Mucosa of stomach (tissue), 1 donor: ENCODE results near the gene SLC5A9.
A peak's percentile ranks its signal among the peaks of the same experiment; 100 is the strongest.
"Not testable (repeated sequence)": the region's sequence is repeated elsewhere in the genome, so short reads cannot be mapped to it uniquely, and the experiment has no call there.

Experiments
- H3K27me3 ChIP-seq: one replicate; pipeline ENCODE4 v1.7.0; 2013; ENCODE audit warnings: mild to moderate bottlenecking, low read length; ENCODE audit not compliant: control insufficient read depth, insufficient read depth
- H3K36me3 ChIP-seq: one replicate; pipeline ENCODE4 v1.7.0; 2013; ENCODE audit warnings: low read length; ENCODE audit not compliant: control insufficient read depth, insufficient read depth
- H3K4me1 ChIP-seq: one replicate; pipeline ENCODE4 v1.7.0; 2013; ENCODE audit warnings: mild to moderate bottlenecking, low read length; ENCODE audit not compliant: control insufficient read depth, insufficient read depth
- H3K4me3 ChIP-seq: one replicate; pipeline ENCODE4 v1.7.0; 2013; ENCODE audit warnings: low read length
- H3K9ac ChIP-seq: one replicate; pipeline ENCODE4 v1.7.0; 2013; ENCODE audit warnings: mild to moderate bottlenecking, low read length, moderate library complexity
- H3K9me3 ChIP-seq: one replicate; pipeline ENCODE4 v1.7.0; 2013; ENCODE audit warnings: mild to moderate bottlenecking, low read length, moderate library complexity; ENCODE audit not compliant: control insufficient read depth
- donor health status: Pancreatic carcinoma.

The SLC5A9 gene

DNA sequence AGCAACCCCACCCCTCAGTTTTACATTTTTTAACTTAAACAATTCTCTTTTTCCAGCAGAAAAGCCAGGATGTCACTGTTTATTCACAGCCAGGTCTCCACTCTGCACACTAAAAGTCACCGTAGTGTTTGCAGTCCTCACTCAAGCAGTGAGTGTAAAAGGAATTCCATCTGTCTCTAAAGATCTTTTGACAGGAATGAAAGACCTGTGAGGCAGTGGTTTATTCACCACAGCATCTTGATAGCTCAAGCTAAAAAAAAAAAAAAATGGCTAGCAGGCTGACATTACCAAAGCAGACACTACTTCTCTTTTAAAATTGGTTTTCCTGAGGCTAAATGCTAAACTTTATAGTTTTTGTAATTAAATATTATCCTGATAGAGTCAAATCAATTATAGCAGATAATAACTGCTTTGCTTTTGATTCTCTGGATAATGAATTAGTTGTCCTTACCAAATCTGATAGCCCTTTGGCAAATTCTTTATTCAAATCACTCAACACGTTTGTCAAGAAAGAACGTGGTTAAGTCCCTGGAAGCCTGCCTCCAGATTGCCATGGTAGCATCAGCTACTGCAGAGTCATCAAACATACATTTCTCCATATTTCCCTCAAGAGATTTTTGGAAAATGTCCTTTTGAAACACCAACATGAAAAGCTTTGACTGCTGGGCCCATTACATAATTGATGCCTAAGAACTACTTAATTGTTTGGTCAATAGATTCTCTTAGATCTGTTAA, 22.2 kb upstream of the SLC5A9 start:
- no peaks in the 10 kb centered on the region for H3K36me3 ChIP-seq
- H3K27me3 ChIP-seq: no peaks in the 10 kb centered on the region
- no peak overlapping the region for H3K4me3 ChIP-seq
- no peaks in the 10 kb centered on the region for H3K4me1 ChIP-seq
- no peak overlapping the region for H3K9ac ChIP-seq
- H3K9me3 ChIP-seq: no peaks in the 10 kb centered on the region

DNA sequence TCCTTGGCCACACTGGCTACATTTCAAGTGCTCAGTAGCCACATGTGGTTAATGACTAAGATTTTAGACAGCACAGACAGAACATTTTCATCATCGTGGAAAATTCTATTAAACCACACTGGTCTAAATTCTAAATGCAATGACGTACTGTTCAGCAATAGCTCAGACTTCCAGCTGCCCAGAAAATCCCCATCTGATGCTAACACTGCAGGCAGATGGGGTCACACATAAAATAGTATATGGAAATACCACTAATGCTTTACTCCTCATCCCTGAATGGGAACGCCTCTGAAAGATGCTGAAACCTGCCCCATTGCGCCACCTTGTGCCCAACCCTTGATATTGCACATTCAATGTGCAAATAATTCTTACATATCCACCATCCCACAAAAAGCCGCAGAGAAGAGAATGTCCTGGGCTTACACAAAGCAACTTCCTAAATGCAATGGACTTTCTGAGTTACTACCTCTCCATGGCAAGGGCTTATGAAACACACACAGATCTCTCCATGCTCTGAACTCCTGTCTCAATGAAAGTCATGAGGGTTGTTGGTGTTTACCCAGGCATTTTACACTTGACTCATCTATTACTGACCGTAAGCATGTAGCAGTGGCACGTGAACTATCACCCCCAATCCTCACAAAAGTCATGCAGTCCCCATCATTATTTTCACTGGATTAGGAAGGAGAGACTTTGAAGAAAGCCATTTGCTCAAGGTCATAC, 20.3 kb upstream of the SLC5A9 start:
- Histone ChIP-seq H3K4me1 (no peaks in the 10 kb centered on the region), H3K27me3 (no peaks in the 10 kb centered on the region), H3K9me3 (no peaks in the 10 kb centered on the region), H3K36me3 (no peaks in the 10 kb centered on the region), H3K9ac (peak overlapping the region; percentile 4), H3K4me3 (no peak overlapping the region)

DNA sequence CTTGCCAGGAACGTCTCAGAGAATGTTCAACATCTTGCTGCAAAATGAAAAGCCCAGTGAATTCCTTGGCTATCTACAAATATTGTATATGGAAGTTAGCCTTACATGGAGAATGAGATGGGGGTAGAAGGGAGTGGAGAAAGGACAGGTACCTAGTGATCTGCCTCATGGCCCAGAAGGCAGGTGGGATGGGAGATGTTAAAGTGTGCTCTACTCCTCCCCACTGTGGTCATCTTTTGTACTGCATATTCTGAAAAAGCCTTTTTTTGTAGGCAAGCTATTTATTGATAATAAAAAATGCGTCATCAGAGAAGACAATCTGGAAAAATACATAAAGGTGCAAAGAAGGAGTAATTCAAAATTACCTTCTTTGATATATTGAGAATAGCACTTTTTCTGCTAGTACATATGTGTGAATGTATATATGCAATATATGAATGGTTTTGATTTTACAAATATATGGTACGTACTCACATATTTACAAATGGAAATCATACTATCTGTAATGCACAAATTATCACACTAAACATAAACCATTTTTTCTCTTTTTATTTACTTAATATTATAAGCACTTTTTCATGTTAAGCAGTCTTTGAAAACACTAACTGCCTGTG, 19.1 kb upstream of the SLC5A9 start:
- Histone ChIP-seq H3K4me1 (no peaks in the 10 kb centered on the region), H3K4me3 (no peak overlapping the region), H3K9ac (no peak overlapping the region), H3K36me3 (no peaks in the 10 kb centered on the region), H3K9me3 (no peaks in the 10 kb centered on the region), H3K27me3 (no peaks in the 10 kb centered on the region)

DNA sequence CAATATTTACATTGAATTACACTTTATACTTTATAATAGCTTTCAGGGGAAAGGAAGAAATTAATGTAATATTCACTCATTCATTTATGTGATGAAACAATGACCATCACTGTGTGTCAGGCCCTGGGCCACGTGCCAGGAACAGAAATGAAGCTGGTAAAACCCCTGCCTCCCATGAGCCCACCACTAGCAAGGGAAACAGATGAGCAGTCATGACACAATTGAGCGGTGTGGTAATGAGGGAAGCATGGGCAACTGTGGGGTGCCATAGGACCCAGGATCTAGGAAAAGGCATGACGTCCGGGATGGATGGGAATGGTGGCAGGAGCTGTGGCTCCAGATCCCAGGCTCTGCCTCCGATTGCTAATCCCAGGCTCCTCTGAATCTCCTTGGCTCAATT, 17.0 kb upstream of the SLC5A9 start:
- H3K9me3 ChIP-seq: no peaks in the 10 kb centered on the region
- H3K9ac ChIP-seq: no peak overlapping the region
- no peaks in the 10 kb centered on the region for H3K27me3 ChIP-seq
- no peaks in the 10 kb centered on the region for H3K36me3 ChIP-seq
- H3K4me1 ChIP-seq: no peaks in the 10 kb centered on the region
- H3K4me3 ChIP-seq: no peak overlapping the region

DNA sequence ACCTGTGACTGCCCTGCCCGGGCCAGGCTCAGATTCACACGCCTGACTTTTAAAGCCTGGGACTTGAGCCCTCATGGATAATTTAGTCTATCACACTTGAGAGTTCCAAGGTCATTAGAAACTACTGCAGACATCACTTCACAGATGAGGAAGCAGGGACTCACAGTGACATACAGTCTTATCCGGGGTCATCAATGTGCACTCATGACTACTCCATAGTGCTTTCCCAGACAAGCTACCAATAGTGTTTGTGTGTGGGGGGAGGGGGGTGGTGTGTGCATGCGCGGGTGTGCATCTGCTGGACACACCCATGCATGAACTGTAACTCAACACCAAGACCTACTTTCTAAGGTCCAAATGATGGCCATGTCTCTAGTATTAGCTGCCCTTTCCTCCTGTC, 16.1 kb upstream of the SLC5A9 start:
- Histone ChIP-seq H3K4me1 (no peaks in the 10 kb centered on the region), H3K9me3 (no peaks in the 10 kb centered on the region), H3K9ac (no peak overlapping the region), H3K4me3 (no peak overlapping the region), H3K27me3 (no peaks in the 10 kb centered on the region), H3K36me3 (no peaks in the 10 kb centered on the region)

DNA sequence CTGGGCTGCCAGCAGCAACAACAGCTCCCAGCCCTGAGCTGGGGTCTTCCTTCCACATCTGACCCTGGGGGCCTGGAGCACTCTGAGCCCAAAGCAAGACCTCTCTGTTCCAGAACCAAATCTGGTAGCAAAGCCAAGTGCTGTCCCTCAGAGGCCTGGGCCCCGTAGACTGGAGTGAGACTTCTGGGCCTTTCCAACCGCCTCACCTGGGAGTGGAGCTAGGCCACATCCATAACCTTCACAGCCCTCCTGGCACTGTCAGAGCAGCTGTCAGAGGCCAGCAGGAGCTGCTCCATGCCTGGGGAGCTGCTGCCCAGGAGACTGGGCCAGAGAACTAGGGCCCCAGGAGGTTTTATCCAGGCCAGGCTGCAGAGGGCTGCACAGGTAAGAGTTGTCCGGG, 15.4 kb upstream of the SLC5A9 start:
- Histone ChIP-seq H3K36me3 (no peaks in the 10 kb centered on the region), H3K9ac (no peak overlapping the region), H3K27me3 (no peaks in the 10 kb centered on the region), H3K4me1 (no peaks in the 10 kb centered on the region), H3K4me3 (no peak overlapping the region), H3K9me3 (no peaks in the 10 kb centered on the region)

DNA sequence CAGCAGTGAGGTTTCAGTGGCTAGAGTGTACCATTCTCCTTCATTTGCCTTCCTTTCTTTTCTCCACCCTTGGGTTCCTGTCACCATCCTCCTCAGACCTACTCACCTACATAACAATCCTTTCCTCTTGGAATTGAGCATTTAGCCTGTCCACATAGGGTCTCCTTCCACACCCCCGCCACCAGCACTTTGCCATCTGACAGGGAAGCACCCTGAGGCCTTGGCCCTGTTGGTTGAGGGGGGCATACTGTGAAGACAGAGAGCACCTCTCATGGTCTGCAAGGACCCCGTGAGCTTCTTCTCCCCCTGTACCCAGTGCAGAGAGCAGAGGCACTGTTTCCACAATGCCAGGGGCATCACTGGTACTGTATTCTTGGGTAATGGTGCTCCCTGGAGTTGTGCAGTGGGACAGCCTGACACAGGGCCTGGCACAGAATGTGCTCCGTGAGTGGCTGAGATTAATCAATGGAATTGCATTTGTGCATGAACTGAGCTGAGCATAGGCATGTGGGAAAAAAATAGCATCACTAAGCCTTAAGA, 14.9 kb upstream of the SLC5A9 start:
- H3K9ac ChIP-seq: no peak overlapping the region
- no peak overlapping the region for H3K4me3 ChIP-seq
- no peaks in the 10 kb centered on the region for H3K4me1 ChIP-seq
- no peaks in the 10 kb centered on the region for H3K27me3 ChIP-seq
- no peaks in the 10 kb centered on the region for H3K9me3 ChIP-seq
- H3K36me3 ChIP-seq: no peaks in the 10 kb centered on the region

DNA sequence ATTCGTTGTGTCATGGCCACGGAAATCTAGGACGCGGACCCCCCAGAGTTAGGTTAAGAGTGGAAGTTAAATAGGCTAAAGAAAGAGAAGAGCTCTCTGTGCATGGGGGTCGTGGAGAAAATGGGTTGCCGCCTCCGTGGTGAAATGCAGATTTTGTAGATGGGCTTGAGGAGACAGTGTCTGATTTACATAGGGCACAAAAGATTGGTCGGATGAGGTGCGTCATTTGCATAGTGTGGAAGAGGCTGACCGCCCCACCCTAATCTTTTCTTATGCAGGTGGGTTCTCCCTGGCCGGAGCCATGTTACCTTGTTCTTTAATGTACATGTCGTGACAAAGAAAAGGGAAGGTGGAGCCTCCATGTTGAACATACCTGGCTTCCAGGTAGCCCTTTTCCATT, 14.3 kb upstream of the SLC5A9 start:
- Histone ChIP-seq H3K9me3 (no peaks in the 10 kb centered on the region), H3K4me3 (no peak overlapping the region), H3K36me3 (no peaks in the 10 kb centered on the region), H3K9ac (no peak overlapping the region), H3K4me1 (no peaks in the 10 kb centered on the region), H3K27me3 (no peaks in the 10 kb centered on the region)

DNA sequence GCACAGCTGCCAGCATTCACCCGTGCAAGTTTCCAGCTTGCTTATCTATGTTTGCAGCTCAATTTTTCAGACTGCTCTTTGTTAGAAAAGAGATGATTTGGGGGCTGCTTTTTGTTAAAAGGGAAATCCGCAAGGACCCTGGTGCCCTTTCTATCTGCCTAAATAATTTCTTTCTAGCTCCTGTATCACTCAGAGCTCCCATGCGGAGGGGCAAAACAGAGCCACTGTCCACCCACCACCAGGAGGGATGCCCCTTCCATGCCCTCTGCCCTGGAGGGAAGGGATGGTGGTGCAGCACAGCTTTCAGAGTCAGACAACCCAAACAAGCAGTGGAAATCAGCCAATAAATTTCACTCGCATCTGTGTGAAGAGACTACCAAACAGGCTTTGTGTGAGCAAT, 13.9 kb upstream of the SLC5A9 start:
- no peaks in the 10 kb centered on the region for H3K4me1 ChIP-seq
- no peak overlapping the region for H3K4me3 ChIP-seq
- H3K9ac ChIP-seq: no peak overlapping the region
- H3K9me3 ChIP-seq: no peaks in the 10 kb centered on the region
- no peaks in the 10 kb centered on the region for H3K36me3 ChIP-seq
- no peaks in the 10 kb centered on the region for H3K27me3 ChIP-seq

DNA sequence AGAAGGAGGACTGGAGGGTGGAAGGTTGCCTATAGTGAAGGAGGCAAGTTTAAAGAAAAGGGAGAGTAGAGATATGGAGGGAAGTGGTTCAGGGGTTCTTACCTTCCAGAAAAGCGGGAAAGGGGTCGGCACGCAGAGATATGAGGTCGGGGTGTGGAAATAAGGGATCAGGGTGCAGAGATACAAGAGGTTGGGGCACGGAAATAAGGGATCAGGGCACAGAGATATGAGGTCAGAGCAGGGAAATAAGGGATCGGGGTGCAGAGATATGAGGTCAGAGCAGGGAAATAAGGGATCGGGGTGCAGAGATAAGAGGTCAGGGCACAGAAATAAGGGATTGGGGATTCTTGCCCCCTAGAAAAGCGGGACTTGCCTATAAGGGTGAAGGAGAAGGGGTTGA, 9.1 kb upstream of the SLC5A9 start:
- not testable (repeated sequence) for H3K4me3 ChIP-seq, H3K4me1 ChIP-seq, H3K36me3 ChIP-seq, H3K27me3 ChIP-seq, H3K9ac ChIP-seq, H3K9me3 ChIP-seq

DNA sequence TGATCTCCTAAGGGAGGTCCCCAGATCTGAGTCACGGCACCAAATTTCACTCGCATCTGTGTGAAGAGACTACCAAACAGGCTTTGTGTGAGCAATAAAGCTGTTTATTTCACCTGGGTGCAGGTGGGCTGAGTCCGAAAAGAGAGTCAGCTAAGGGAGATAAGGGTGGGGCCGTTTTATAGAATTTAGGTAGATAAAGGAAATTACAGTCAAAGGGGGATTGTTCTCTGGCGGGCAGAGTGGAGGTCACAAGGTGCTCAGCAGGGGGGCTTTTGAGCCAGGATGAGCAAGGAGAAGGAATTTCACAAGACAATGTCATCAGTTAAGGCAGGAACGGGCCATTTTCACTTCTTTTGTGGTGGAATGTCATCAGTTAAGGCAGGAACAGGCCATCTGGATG, 8.2 kb upstream of the SLC5A9 start:
- H3K27me3 ChIP-seq, H3K9ac ChIP-seq, H3K9me3 ChIP-seq: not testable (repeated sequence)

DNA sequence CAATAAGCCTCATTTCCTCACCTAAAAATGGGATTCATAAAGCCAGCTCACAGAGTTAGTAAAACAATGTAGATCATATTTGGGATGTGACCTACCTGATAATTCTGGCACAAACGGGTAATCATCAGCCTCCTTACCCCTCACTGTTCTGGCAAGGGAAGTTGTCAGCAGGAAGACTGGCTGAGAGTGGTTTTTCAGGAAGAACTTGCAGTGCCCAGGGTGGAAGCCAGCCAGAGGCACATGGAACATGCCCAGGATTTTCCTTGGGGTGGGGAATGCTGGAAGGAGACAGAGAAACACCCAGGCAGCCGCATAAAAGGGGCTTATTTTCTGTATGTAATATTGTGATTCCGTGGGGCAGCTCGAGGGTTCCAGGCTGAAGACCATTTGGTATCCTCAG, 7.7 kb upstream of the SLC5A9 start:
- no peaks in the 10 kb centered on the region for H3K36me3 ChIP-seq
- peaks cover 5% of the 10 kb centered on the region for H3K4me1 ChIP-seq
- H3K27me3 ChIP-seq: no peaks in the 10 kb centered on the region
- H3K9ac ChIP-seq: no peak overlapping the region
- no peaks in the 10 kb centered on the region for H3K9me3 ChIP-seq
- H3K4me3 ChIP-seq: no peak overlapping the region

More for the DNA sequence above, 8.2 kb upstream of the SLC5A9 start:
- not testable (repeated sequence) for H3K4me1 ChIP-seq, H3K36me3 ChIP-seq, H3K4me3 ChIP-seq
